Measurements from ENCODE around the gene PRM3. TPM values are rescaled to one million over a fixed set of nuclear protein-coding genes. Genes with fewer than 3 reads are reported as not detected.

Gene PRM3
- total RNA-seq, 2 experiments from 2014 or later = not detected

DNA sequence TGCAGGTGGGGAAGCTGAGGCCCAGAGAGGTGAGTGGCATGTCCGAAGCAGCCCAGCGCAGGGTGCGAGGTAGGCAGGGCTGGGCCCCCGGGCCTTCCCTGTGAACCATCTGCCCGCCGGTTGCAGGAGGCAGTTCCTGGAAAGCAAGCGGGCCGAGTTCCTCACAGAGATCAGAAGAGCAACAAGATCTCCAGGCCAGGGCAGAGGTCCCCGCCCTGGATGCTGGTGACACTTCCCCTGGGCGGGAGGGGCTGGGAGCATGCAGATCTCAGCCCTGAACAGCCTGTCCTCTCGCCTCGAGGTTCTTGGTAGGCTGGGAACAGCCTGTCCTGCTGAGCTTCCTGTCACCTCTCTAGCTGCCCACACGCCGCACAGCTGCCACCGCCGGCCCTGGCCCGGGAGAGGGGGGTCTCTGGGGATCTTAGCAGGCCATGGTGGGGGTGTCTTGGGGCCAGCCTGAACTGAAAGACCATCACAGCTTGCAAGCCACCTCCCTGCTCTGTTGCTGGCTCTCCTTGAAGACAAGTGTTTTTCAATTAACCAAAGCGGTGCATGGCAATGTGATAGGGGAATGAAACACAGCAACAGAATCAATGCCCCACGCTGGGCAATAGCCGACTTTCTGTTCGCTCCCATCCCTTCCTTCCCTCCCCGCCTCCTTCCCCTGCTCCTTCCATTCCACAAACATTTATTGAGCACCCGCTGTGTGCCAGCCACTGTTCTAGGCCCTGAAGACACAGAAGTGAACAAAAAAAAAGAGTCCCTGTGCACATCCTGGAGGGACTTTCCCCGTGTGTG lies 49.1 kb downstream of the PRM3 start:
- peak overlapping the region; percentile 99 for H3K27ac Mint-ChIP-seq
- peak overlapping the region; percentile 80 for H3K4me3 Mint-ChIP-seq
- DNase-seq (peak; percentile 90), ATAC-seq (peak; percentile 77)
- H3K4me1 Mint-ChIP-seq (ENCODE audit: low read depth) = peaks cover 82% of the 10 kb centered on the region
- H3K9me3 Mint-ChIP-seq (ENCODE audit: insufficient read depth) = no peaks in the 10 kb centered on the region
- peaks cover 3% of the 10 kb centered on the region for H3K36me3 Mint-ChIP-seq (ENCODE audit: low read depth)
- ChIA-PET POLR2A (interaction anchor here (0.6 to 3.7 kb wide), 23 partner anchors 9 to 279 kb away, joined by 3 to 123 read pairs (median 5); partner anchors contain the start of gene SOCS1), CTCF (interaction anchor here (0.7 to 3.8 kb wide), 17 partner anchors 9 to 260 kb away, joined by 3 to 51 read pairs (median 5); partner anchors contain the start of gene SOCS1)
- no peaks in the 10 kb centered on the region for H3K27me3 Mint-ChIP-seq (ENCODE audit: low read depth)

Small RNAs within 50 kb of the gene (microRNA-seq; reads per million reads assigned to microRNA genes)
- gene MIR548H2 = not detected

Other genes with a start within 250 kb of the PRM3 start
- gene SOCS1, start 17.4 kb downstream of the PRM3 start, total RNA-seq = 100 to 1,000 TPM; 170 to 174 TPM
- not detected for gene TNP2, start 4.3 kb downstream of the PRM3 start, total RNA-seq
- gene PRM2, start 2.9 kb upstream of the PRM3 start, total RNA-seq = not detected
- gene PRM1, start 7.7 kb upstream of the PRM3 start, total RNA-seq = not detected
- 10 to 100 TPM; 65.6 to 67.0 TPM for gene RMI2, start 71.8 kb upstream of the PRM3 start, total RNA-seq